Activated CD8-positive, alpha-beta T cell treated with anti-CD3 and anti-CD28 coated beads for 36 hours (primary cell): ENCODE data around the gene ZNF516. TPM values are rescaled to one million over a fixed set of nuclear protein-coding genes. Genes with fewer than 3 reads are reported as not detected.

Experiments
- ATAC-seq: fragments of 200-7000 bp; cut with Tn5 transposase; one replicate; pipeline ENCODE4 v1.10.0; 2021; ENCODE audit warnings: mild to moderate bottlenecking, moderate library complexity
- CTCF ChIA-PET: fragments of 350-600 bp; sonication (Branson Sonifier 250); formaldehyde crosslinking; loops from one replicate; lab custom pipeline; 2021; ENCODE audit warnings: antibody characterized with exemption; lab: Charles Lee
- POLR2A ChIA-PET: fragments of 350-600 bp; sonication (Branson Sonifier 250); formaldehyde crosslinking; loops from one replicate; lab custom pipeline; 2021; ENCODE audit warnings: antibody characterized with exemption; lab: Charles Lee
- DNase-seq: peaks from one replicate; pipeline ENCODE4 v3.0.0-alpha.2; 2020
- H3K27ac Mint-ChIP-seq: one replicate; pipeline ENCODE4 v1.8.0; 2021; ENCODE audit warnings: mild to moderate bottlenecking, mixed read lengths
- H3K27me3 Mint-ChIP-seq: one replicate; pipeline ENCODE4 v1.8.0; 2021; ENCODE audit warnings: mixed read lengths
- H3K36me3 Mint-ChIP-seq: one replicate; pipeline ENCODE4 v1.8.0; 2021; ENCODE audit warnings: low read depth, mixed read lengths
- H3K4me1 Mint-ChIP-seq: one replicate; pipeline ENCODE4 v1.8.0; 2021; ENCODE audit warnings: low read depth, mixed read lengths
- H3K4me3 Mint-ChIP-seq: one replicate; pipeline ENCODE4 v1.8.0; 2021; ENCODE audit warnings: mild to moderate bottlenecking, moderate library complexity, mixed read lengths
- H3K9me3 Mint-ChIP-seq: one replicate; pipeline ENCODE4 v1.8.0; 2021; ENCODE audit warnings: mixed read lengths
- CTCF ChIP-seq: fragments of 200-600 bp; IDR thresholded peaks from one replicate; pipeline ENCODE4 v1.8.0; 2022; ENCODE audit warnings: antibody characterized with exemption, mild to moderate bottlenecking
- intact Hi-C: fragments of 100-400 bp; cut with micrococcal nuclease; formaldehyde crosslinking; loops from one replicate; pipeline ENCODE4 v1.10.0; 2022
- total RNA-seq, 2 experiments: library from RNA; stranded (reverse); gene quantifications; one replicate each; pipeline ENCODE4 v1.2.3, GENCODE V29; 2021

The ZNF516 gene
- total RNA-seq, 2 experiments from 2014 or later = 7.0 to 10.5 TPM

- Mint-ChIP-seq H3K36me3 (peaks cover 3% of the 10 kb centered on the region), H3K27me3 (peaks cover 19% of the 10 kb centered on the region), H3K4me3 (no peak overlapping the region), H3K4me1 (peaks cover 13% of the 10 kb centered on the region), H3K27ac (no peak overlapping the region), H3K9me3 (no peaks in the 10 kb centered on the region)
- no peak for DNase-seq
- POLR2A ChIA-PET = interaction anchor here (1.2 kb wide), 1 partner anchor 11 kb away, joined by 5 read pairs; no protein-coding TSS in a partner anchor
- no peak for ATAC-seq
- CTCF ChIA-PET = interaction anchor here (1.2 to 1.6 kb wide), 2 partner anchors 18 to 89 kb away, joined by 3 to 9 read pairs; no protein-coding TSS in a partner anchor
- intact Hi-C loops = no loop called here
- TF ChIP-seq CTCF = no peak
These were observed 7.3 kb downstream of the ZNF516 start for GRCh38 chr18:76487782-76488181.

- ChIA-PET POLR2A (no interaction called here), CTCF (interaction anchor here (1.2 kb wide), 1 partner anchor 18 kb away, joined by 3 read pairs; no protein-coding TSS in a partner anchor)
- H3K27ac Mint-ChIP-seq = no peak overlapping the region
- peaks cover 13% of the 10 kb centered on the region for H3K4me1 Mint-ChIP-seq
- TF ChIP-seq CTCF = no peak
- no peak for DNase-seq
- no peak for ATAC-seq
- no peaks in the 10 kb centered on the region for H3K36me3 Mint-ChIP-seq
- H3K4me3 Mint-ChIP-seq = no peak overlapping the region
- peaks cover 18% of the 10 kb centered on the region for H3K27me3 Mint-ChIP-seq
- H3K9me3 Mint-ChIP-seq = no peaks in the 10 kb centered on the region
- intact Hi-C loops = no loop called here
These were observed 8.0 kb downstream of the ZNF516 start for GRCh38 chr18:76487070-76487469.

- Mint-ChIP-seq H3K4me3 (no peak overlapping the region), H3K36me3 (no peaks in the 10 kb centered on the region), H3K27me3 (peaks cover 17% of the 10 kb centered on the region), H3K4me1 (peaks cover 13% of the 10 kb centered on the region), H3K27ac (no peak overlapping the region), H3K9me3 (no peaks in the 10 kb centered on the region)
- CTCF ChIA-PET = no interaction called here
- no peak for TF ChIP-seq CTCF
- ATAC-seq (no peak), DNase-seq (no peak)
- POLR2A ChIA-PET = no interaction called here
- intact Hi-C loops = no loop called here
These were observed 8.5 kb downstream of the ZNF516 start for GRCh38 chr18:76486574-76486973.

- intact Hi-C loops = no loop called here
- peaks cover 13% of the 10 kb centered on the region for H3K4me1 Mint-ChIP-seq
- ATAC-seq (no peak), DNase-seq (no peak)
- no peak overlapping the region for H3K4me3 Mint-ChIP-seq
- H3K27me3 Mint-ChIP-seq = peaks cover 17% of the 10 kb centered on the region
- CTCF ChIA-PET = no interaction called here
- no peak for TF ChIP-seq CTCF
- H3K9me3 Mint-ChIP-seq = no peaks in the 10 kb centered on the region
- POLR2A ChIA-PET = no interaction called here
- peaks cover 3% of the 10 kb centered on the region for H3K36me3 Mint-ChIP-seq
- no peak overlapping the region for H3K27ac Mint-ChIP-seq
These were observed 9.0 kb downstream of the ZNF516 start for GRCh38 chr18:76486038-76486437.

- ATAC-seq (no peak), DNase-seq (no peak)
- ChIA-PET CTCF (no interaction called here), POLR2A (interaction anchor here (0.6 kb wide), 1 partner anchor 17 kb away, joined by 3 read pairs; no protein-coding TSS in a partner anchor)
- intact Hi-C loops = no loop called here
- TF ChIP-seq CTCF = no peak
- H3K36me3 Mint-ChIP-seq = peaks cover 3% of the 10 kb centered on the region
- no peaks in the 10 kb centered on the region for H3K9me3 Mint-ChIP-seq
- H3K27ac Mint-ChIP-seq = no peak overlapping the region
- H3K4me3 Mint-ChIP-seq = no peak overlapping the region
- peaks cover 6% of the 10 kb centered on the region for H3K4me1 Mint-ChIP-seq
- peaks cover 6% of the 10 kb centered on the region for H3K27me3 Mint-ChIP-seq
These were observed 10.2 kb downstream of the ZNF516 start for GRCh38 chr18:76484749-76485387.
